AG09309 (cell line): Measurements from ENCODE around the gene RNF8.

Experiments
- DNase-seq: peaks from one replicate; pipeline ENCODE4 v3.0.0-alpha.2; 2010; ENCODE audit warnings: low read depth
- H3K4me3 ChIP-seq: 2 replicates; pipeline ENCODE4 v1.5.1; 2011; ENCODE audit warnings: mild to moderate bottlenecking, low read depth, low read length, moderate library complexity; ENCODE audit not compliant: control insufficient read depth
- TF ChIP-seq, protein P1 (sequence below): IDR thresholded peaks from 2 replicates; pipeline ENCODE4 v1.5.1; 2011; ENCODE audit warnings: mild to moderate bottlenecking, low read depth, low read length, inconsistent platforms; ENCODE audit not compliant: insufficient read depth, control insufficient read depth; ENCODE audit errors: missing control alignments

RNF8 gene

DNA sequence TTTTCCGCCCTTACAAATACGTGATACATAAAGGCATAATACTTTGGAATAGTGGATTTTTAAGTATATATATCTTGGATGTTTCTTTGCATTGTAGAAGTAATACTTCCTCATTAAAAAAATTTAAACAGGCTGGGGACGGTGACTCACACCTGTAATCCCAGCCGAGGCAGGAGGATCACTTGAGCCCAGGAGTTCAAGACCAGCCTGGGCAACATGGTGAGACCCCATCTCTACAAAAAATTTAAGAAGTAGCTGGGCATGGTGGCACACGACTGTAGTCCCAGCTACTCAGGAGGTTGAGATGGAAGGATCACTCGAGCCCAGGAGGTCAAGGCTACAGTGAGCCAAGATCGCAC, 38.6 kb upstream of the RNF8 start:
- H3K4me3 ChIP-seq = no peak overlapping the region
- TF ChIP-seq, protein P1, sequence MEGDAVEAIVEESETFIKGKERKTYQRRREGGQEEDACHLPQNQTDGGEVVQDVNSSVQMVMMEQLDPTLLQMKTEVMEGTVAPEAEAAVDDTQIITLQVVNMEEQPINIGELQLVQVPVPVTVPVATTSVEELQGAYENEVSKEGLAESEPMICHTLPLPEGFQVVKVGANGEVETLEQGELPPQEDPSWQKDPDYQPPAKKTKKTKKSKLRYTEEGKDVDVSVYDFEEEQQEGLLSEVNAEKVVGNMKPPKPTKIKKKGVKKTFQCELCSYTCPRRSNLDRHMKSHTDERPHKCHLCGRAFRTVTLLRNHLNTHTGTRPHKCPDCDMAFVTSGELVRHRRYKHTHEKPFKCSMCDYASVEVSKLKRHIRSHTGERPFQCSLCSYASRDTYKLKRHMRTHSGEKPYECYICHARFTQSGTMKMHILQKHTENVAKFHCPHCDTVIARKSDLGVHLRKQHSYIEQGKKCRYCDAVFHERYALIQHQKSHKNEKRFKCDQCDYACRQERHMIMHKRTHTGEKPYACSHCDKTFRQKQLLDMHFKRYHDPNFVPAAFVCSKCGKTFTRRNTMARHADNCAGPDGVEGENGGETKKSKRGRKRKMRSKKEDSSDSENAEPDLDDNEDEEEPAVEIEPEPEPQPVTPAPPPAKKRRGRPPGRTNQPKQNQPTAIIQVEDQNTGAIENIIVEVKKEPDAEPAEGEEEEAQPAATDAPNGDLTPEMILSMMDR = no peak
- DNase-seq = no peak

DNA sequence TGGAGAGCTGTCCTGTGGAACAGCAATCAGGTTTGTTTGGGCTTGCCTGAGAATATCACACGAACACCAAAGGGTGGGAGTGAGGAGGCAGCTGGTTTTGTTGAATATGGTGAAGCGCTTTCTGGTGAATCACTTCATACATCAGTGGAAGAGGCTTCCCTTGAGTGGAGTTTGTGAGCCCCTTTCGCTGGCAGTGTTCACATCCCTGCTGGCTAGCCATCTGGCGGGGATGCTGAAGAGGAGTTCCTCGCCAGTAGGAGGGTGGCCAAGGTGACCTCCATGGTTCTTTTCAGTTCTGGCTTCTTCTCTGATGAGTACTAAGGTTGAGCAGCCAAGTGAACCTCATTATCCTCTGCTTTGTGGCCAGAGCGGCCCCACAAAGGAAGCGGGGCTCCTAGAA, 37.7 kb upstream of the RNF8 start:
- DNase-seq = no peak
- TF ChIP-seq, protein P1 = no peak
- no peak overlapping the region for H3K4me3 ChIP-seq

DNA sequence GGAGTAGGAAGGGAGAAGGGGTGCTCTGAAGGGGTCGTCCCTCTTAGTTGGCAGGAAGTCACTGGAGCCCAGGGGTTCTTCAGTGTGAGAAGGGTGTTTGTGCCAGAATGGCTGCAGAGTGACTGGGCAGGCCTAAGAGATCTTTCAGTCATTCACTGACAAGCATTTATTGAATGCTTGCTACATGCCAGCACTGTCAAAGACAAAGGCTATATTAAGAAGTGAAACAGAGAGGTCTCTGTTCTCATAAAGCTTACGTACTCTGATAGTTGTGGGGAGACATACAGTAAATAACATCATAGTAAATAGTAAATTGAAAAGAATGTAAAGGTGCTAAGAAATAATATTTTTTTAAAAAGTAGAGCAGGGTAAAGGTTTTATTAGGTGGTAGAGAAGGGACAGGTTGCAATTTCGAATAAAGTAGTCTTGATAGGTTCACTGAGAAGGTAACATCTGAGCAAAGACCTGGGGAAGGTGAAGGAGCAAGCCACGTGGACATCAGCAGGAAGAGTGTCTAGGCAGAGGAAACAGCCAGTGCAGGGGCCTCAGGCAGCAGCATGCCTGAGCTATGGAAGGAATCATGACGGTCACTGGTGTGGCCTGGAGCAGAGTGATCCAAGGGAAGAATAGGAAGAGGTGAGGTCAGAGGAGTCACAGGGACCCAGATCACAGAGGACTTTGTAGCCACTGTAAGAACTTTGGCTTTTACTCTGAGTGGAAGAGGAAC, 36.3 kb upstream of the RNF8 start:
- DNase-seq = no peak
- H3K4me3 ChIP-seq = no peak overlapping the region
- TF ChIP-seq, protein P1 = no peak

DNA sequence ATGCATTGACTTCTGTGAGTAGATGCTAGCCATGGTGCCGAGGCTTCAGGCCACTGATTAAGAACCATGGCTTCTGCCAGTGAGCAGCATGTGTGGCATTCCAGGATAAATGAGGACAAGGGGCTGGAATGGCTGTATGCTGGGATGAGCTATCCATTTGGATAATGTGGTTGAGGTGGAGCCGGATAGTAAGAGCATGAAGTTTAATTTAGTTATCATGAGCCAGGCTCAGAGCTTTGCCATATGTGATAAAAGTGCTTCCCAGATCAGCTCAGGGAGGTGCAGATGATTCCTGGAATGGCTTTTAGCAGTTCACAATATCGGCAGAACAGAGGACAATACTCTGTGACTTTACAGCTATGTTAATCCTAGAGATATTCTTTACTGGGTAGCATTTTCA, 34.6 kb upstream of the RNF8 start:
- TF ChIP-seq, protein P1 = no peak
- no peak overlapping the region for H3K4me3 ChIP-seq
- no peak for DNase-seq

DNA sequence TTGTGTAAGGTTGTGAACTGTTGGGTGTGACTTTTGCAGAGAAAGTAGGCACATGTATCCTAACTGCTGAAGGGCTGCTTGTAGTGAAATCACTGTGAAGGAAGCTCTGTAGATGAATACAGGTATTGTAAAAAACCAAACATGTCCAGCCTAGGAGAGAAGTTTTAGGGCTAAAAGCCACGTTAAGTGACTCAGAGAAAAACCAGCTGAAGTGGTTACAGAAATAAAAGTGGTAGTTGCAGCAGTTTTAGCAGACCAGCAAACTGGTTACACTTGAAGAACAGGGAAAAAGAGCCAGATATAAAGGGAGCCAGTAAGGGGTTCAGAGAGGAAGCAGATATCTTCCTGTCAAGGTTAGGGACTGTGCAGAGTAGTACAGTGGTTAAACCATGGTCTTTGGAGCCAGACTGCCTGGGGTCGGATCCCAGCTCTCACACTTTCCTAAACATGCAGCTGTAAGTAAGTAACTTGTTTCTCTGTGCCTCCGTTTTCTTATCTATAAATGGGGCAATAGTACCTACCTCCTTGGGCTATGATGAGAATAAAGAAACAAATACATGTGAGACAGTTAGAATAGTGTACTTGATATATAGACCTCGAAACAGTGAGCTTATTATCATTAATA, 33.8 kb upstream of the RNF8 start:
- H3K4me3 ChIP-seq = no peak overlapping the region
- TF ChIP-seq, protein P1 = no peak
- DNase-seq = no peak

DNA sequence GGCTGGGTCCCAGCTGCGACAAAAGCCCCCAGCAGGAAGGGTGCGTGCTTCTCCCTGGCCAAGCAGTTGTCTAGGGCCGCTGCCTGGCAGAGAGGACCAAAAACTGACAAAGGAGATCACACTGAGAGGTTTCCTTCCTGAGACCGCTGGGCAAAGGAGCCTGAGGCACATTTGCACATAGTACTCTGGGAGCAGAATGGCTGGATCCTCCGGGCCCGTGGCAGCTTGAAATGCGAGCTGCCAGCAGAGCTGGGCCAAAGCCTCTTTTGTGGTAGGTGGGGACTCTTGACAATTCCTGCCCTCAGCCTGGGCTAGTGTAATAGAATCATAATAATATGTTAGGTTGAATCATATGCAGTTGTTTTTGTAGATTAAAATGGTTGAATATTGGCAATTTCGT, 33.1 kb upstream of the RNF8 start:
- TF ChIP-seq, protein P1 = no peak
- DNase-seq = no peak

More for the DNA sequence above, 33.1 kb upstream of the RNF8 start:
- no peak overlapping the region for H3K4me3 ChIP-seq
